HL-60 (cell line): ENCODE data around the gene DPEP2.

Experiments used
- DNase-seq, 2 experiments: peaks; one replicate each; pipeline ENCODE4 v3.0.0-alpha.2; 2010 to 2020; ENCODE audit warnings: low read depth in 1 of 2, low spot score in 1 of 2
- H3K27ac ChIP-seq: fragments of 250-450 bp; sonication (Bioruptor Pico); replicated peaks from 2 replicates; pipeline ENCODE4 v1.5.1; 2020; ENCODE audit warnings: mild to moderate bottlenecking, moderate library complexity
- H3K27me3 ChIP-seq: fragments of 250-450 bp; sonication (Bioruptor Pico); 2 replicates; pipeline ENCODE4 v1.5.1; 2021; ENCODE audit warnings: mild to moderate bottlenecking, moderate library complexity; ENCODE audit not compliant: insufficient read depth, poor library complexity, severe bottlenecking
- H3K4me3 ChIP-seq: replicated peaks from 2 replicates; pipeline ENCODE4 v1.5.1; 2011; ENCODE audit warnings: mild to moderate bottlenecking, control low read depth, low read length; ENCODE audit not compliant: insufficient read depth
- GABPA ChIP-seq: IDR thresholded peaks from 2 replicates; pipeline ENCODE4 v1.6.1; 2012; ENCODE audit warnings: low read depth
- POLR2AphosphoS5 ChIP-seq: IDR thresholded peaks from 2 replicates; pipeline ENCODE4 v1.6.1; 2012; ENCODE audit warnings: low read depth
- REST ChIP-seq: IDR thresholded peaks from 2 replicates; pipeline ENCODE4 v1.6.1; 2012; ENCODE audit warnings: low read depth; ENCODE audit not compliant: insufficient replicate concordance
- SPI1 ChIP-seq: IDR thresholded peaks from 2 replicates; pipeline ENCODE4 v1.6.1; 2012; ENCODE audit warnings: low read depth, mild to moderate bottlenecking, borderline replicate concordance
- TF ChIP-seq, protein P1 (sequence below): IDR thresholded peaks from one replicate; pipeline ENCODE4 v1.5.1; 2011; ENCODE audit warnings: low read length, control low read depth, inconsistent platforms; ENCODE audit not compliant: insufficient read depth

Gene DPEP2

GRCh38 chr16:67951485-67951884, 47.8 kb downstream of the DPEP2 start:
- TF ChIP-seq SPI1 = no peak
- no peak for DNase-seq
- Histone ChIP-seq H3K27ac (no peak overlapping the region), H3K4me3 (no peak overlapping the region), H3K27me3 (no peaks in the 10 kb centered on the region)

- Histone ChIP-seq H3K27ac (no peak overlapping the region), H3K27me3 (no peaks in the 10 kb centered on the region), H3K4me3 (no peak overlapping the region)
- no peak for DNase-seq
- TF ChIP-seq POLR2AphosphoS5 = no peak
- no peak for TF ChIP-seq REST
- TF ChIP-seq GABPA = no peak
- TF ChIP-seq SPI1 = no peak
- TF ChIP-seq, protein P1, sequence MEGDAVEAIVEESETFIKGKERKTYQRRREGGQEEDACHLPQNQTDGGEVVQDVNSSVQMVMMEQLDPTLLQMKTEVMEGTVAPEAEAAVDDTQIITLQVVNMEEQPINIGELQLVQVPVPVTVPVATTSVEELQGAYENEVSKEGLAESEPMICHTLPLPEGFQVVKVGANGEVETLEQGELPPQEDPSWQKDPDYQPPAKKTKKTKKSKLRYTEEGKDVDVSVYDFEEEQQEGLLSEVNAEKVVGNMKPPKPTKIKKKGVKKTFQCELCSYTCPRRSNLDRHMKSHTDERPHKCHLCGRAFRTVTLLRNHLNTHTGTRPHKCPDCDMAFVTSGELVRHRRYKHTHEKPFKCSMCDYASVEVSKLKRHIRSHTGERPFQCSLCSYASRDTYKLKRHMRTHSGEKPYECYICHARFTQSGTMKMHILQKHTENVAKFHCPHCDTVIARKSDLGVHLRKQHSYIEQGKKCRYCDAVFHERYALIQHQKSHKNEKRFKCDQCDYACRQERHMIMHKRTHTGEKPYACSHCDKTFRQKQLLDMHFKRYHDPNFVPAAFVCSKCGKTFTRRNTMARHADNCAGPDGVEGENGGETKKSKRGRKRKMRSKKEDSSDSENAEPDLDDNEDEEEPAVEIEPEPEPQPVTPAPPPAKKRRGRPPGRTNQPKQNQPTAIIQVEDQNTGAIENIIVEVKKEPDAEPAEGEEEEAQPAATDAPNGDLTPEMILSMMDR = no peak
Observed at GRCh38 chr16:67950335-67950843, 48.9 kb downstream of the DPEP2 start.

DNA sequence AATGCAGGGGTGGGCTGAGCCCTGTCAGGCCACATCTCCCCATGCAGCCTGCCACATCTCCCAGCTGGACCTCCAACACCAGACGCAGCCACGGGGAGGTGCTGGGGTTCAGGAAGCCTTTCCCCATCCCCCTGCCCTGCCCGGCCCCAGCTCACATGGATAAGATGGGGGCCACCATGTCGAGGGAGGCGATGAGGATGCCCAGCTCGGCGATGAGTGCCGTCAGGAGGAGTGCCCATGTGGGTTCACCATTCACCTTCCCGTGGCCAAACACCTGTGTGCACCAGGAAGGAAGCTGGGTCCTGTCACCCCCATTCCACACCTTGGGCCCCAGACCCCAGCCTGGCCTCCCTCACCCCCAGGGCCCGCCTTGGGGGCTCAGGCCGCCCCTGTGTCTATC, 49.6 kb downstream of the DPEP2 start:
- Histone ChIP-seq H3K4me3 (no peak overlapping the region), H3K27me3 (no peaks in the 10 kb centered on the region), H3K27ac (no peak overlapping the region)
- no peak for DNase-seq
- TF ChIP-seq POLR2AphosphoS5 = no peak
- TF ChIP-seq REST = no peak
- no peak for TF ChIP-seq SPI1
- TF ChIP-seq GABPA = no peak
- TF ChIP-seq, protein P1 = no peak

- no peak for DNase-seq
- TF ChIP-seq REST = no peak
- no peak for TF ChIP-seq SPI1
- no peak for TF ChIP-seq POLR2AphosphoS5
- TF ChIP-seq GABPA = no peak
- TF ChIP-seq, protein P1 = no peak
- Histone ChIP-seq H3K4me3 (no peak overlapping the region), H3K27me3 (no peaks in the 10 kb centered on the region), H3K27ac (no peak overlapping the region)
Observed at GRCh38 chr16:67948015-67948414, 51.3 kb downstream of the DPEP2 start.
